ENCODE data around the gene SCN1A.

Gene SCN1A

DNA sequence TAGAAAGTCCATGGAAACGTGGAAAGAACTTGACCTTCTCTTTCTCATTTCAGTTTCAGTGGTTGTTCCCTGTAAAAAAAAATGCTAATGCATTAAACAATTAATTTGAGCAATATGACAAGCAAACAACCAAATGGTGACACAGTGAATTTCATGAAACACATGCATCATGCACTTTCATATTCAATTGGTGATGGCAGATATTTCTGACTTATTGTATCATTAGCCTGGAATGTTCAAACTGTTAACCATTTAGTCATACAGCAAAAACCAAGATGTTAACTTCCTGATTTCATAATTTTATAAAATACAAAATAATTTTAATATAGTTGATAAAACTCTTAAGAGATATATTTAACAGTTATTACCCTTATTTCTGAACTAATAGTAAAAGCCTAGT is 85.5 kb downstream of the SCN1A start:
- H3K9ac ChIP-seq = no peak overlapping the region
- no peak overlapping the region for H3K27ac ChIP-seq
- H3K4me3 ChIP-seq (ENCODE audit: low read depth, low read length) = no peak overlapping the region
- TF ChIP-seq, protein P1, sequence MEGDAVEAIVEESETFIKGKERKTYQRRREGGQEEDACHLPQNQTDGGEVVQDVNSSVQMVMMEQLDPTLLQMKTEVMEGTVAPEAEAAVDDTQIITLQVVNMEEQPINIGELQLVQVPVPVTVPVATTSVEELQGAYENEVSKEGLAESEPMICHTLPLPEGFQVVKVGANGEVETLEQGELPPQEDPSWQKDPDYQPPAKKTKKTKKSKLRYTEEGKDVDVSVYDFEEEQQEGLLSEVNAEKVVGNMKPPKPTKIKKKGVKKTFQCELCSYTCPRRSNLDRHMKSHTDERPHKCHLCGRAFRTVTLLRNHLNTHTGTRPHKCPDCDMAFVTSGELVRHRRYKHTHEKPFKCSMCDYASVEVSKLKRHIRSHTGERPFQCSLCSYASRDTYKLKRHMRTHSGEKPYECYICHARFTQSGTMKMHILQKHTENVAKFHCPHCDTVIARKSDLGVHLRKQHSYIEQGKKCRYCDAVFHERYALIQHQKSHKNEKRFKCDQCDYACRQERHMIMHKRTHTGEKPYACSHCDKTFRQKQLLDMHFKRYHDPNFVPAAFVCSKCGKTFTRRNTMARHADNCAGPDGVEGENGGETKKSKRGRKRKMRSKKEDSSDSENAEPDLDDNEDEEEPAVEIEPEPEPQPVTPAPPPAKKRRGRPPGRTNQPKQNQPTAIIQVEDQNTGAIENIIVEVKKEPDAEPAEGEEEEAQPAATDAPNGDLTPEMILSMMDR (IDR thresholded peaks at IDR 0.05) = no peak
- no peak overlapping the region for H2AFZ ChIP-seq
- H3K4me2 ChIP-seq (ENCODE audit: low read length) = no peak overlapping the region
- H3K36me3 ChIP-seq (ENCODE audit: control insufficient read depth, insufficient read depth, low read length) = no peaks in the 10 kb centered on the region
- H3K79me2 ChIP-seq = no peaks in the 10 kb centered on the region
- no peaks in the 10 kb centered on the region for H3K27me3 ChIP-seq (ENCODE audit: control insufficient read depth, insufficient read depth, low read length)
- H3K4me1 ChIP-seq = no peaks in the 10 kb centered on the region
- H3K9me3 ChIP-seq (ENCODE audit: control insufficient read depth, low read length) = no peaks in the 10 kb centered on the region

GRCh38 chr2:166041613-166042012 is 86.2 kb downstream of the SCN1A start:
- no peaks in the 10 kb centered on the region for H3K4me1 ChIP-seq
- TF ChIP-seq, protein P1 (IDR thresholded peaks at IDR 0.05) = no peak
- no peak overlapping the region for H3K9ac ChIP-seq

DNA sequence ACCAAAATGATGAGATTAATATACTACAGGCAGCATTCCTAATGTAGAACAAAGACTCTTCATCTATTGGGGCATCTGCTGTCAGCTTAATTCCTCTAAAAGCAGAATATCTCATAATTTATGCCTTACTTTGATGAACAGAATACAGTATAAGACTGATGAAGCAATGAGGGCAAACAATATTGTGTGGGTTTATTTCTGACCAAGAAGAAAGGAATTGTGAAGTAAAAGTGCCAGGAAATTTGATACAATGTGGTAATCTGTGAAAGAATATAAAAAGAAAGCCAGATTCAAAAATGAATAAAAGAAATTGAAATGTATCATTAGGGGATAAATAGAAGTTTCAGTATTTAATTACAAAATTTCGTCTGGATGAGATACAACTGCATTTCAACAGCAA is 95.5 kb downstream of the SCN1A start:
- Histone ChIP-seq H3K27ac (no peak overlapping the region), H3K4me1 (no peaks in the 10 kb centered on the region), H3K79me2 (no peaks in the 10 kb centered on the region), H3K36me3 (ENCODE audit: control insufficient read depth, insufficient read depth, low read length) (no peaks in the 10 kb centered on the region), H3K4me3 (ENCODE audit: low read depth, low read length) (no peak overlapping the region), H2AFZ (no peak overlapping the region), H3K9ac (no peak overlapping the region), H3K9me3 (ENCODE audit: control insufficient read depth, low read length) (no peaks in the 10 kb centered on the region), H3K27me3 (ENCODE audit: control insufficient read depth, insufficient read depth, low read length) (no peaks in the 10 kb centered on the region), H3K4me2 (ENCODE audit: low read length) (no peak overlapping the region)
- TF ChIP-seq, protein P1 (IDR thresholded peaks at IDR 0.05) = no peak

More at GRCh38 chr2:166041613-166042012, 86.2 kb downstream of the SCN1A start:
- no peaks in the 10 kb centered on the region for H3K36me3 ChIP-seq (ENCODE audit: control insufficient read depth, insufficient read depth, low read length)
- H3K27me3 ChIP-seq (ENCODE audit: control insufficient read depth, insufficient read depth, low read length) = no peaks in the 10 kb centered on the region
- H3K27ac ChIP-seq = no peak overlapping the region
- H3K4me3 ChIP-seq (ENCODE audit: low read depth, low read length) = no peak overlapping the region
- H3K9me3 ChIP-seq (ENCODE audit: control insufficient read depth, low read length) = no peaks in the 10 kb centered on the region
- no peak overlapping the region for H3K4me2 ChIP-seq (ENCODE audit: low read length)
- H3K79me2 ChIP-seq = no peaks in the 10 kb centered on the region
- no peak overlapping the region for H2AFZ ChIP-seq

DNA sequence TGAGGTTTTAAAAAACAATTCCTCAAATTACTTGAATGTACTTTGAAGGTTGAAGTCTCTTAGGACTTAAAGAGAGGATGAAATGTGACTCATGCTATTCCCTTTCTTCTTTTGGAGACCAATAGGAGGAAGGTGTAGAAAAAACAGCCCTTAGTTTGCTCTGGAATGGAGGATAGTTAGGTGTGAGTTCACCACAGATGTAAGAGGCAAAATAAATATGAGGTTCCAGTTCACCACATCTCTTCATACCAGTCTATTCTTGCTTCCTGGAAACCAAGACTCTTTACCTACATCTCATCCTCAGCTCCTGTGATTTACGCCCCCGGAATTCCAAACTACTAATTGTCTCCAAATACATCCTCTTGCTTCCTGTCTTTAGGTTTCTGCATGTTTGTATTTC is 96.8 kb downstream of the SCN1A start:
- TF ChIP-seq, protein P1 (IDR thresholded peaks at IDR 0.05) = no peak
- Histone ChIP-seq H2AFZ (no peak overlapping the region), H3K27ac (no peak overlapping the region), H3K4me2 (ENCODE audit: low read length) (no peak overlapping the region), H3K27me3 (ENCODE audit: control insufficient read depth, insufficient read depth, low read length) (no peaks in the 10 kb centered on the region), H3K36me3 (ENCODE audit: control insufficient read depth, insufficient read depth, low read length) (no peaks in the 10 kb centered on the region), H3K9ac (no peak overlapping the region), H3K79me2 (no peaks in the 10 kb centered on the region), H3K4me1 (no peaks in the 10 kb centered on the region), H3K4me3 (ENCODE audit: low read depth, low read length) (no peak overlapping the region), H3K9me3 (ENCODE audit: control insufficient read depth, low read length) (no peaks in the 10 kb centered on the region)

- H3K79me2 ChIP-seq = no peaks in the 10 kb centered on the region
- no peak overlapping the region for H3K27ac ChIP-seq
- no peak overlapping the region for H2AFZ ChIP-seq
- H3K9ac ChIP-seq = no peak overlapping the region
- no peaks in the 10 kb centered on the region for H3K27me3 ChIP-seq (ENCODE audit: control insufficient read depth, insufficient read depth, low read length)
- H3K4me2 ChIP-seq (ENCODE audit: low read length) = no peak overlapping the region
- no peak overlapping the region for H3K4me3 ChIP-seq (ENCODE audit: low read depth, low read length)
- no peaks in the 10 kb centered on the region for H3K36me3 ChIP-seq (ENCODE audit: control insufficient read depth, insufficient read depth, low read length)
- TF ChIP-seq, protein P1 (IDR thresholded peaks at IDR 0.05) = no peak
- H3K4me1 ChIP-seq = no peaks in the 10 kb centered on the region
- no peaks in the 10 kb centered on the region for H3K9me3 ChIP-seq (ENCODE audit: control insufficient read depth, low read length)
Observed at GRCh38 chr2:166025313-166025712, 102.5 kb downstream of the SCN1A start.
